Measurements from ENCODE around the gene SLX9. TPM values are rescaled to one million over a fixed set of nuclear protein-coding genes. Genes with fewer than 3 reads are reported as not detected.
"Not testable (repeated sequence)": the region's sequence is repeated elsewhere in the genome, so short reads cannot be mapped to it uniquely, and the experiment has no call there.

Gene SLX9
- total RNA-seq, 1 experiment from 2014 or later, result 42.9 TPM

- DNase-seq (ENCODE audit: low read depth), result no peak
- in situ Hi-C loops (cut with HindIII; ENCODE audit: low pct_unique_long_range_greater_than_20kb, low sequenced_read_pairs), result no loop called here
Measured at GRCh38 chr21:44912158-44912473, 27.7 kb upstream of the SLX9 start.

DNA sequence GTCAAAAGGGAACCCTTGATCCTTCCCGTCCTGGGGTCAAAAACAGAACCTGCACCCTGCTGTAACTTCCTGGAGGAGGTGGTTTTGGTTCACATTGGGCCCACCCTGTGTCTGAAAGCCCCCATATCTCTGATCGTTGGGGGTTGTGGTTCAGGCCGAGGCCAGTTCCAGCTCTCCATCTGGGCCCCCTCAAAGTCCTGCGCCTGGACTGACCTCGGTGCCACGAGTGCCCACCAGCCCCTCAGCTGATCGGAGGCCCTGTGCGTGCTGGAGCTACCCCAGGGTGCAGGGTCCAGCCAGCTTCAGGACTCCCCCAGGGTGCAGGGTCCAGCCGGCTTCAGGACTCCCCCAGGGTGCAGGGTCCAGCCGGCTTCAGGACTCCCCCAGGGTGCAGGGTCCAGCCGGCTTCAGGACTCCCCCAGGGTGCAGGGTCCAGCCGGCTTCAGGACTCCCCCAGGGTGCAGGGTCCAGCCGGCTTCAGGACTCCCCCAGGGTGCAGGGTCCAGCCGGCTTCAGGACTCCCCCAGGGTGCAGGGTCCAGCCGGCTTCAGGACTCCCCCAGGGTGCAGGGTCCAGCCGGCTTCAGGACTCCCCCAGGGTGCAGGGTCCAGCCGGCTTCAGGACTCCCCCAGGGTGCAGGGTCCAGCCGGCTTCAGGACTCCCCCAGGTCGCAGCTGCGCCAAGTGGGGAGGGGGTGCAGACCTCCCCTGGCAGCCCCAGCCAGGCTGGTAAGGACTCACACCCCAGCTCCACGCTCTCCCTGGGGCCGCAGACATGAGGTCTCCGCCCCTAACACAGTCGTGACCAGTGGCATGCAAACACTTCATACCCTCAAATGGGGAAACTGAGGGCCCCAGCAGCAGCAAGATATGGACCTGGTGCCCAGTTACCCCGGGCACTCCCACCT, 27.1 kb upstream of the SLX9 start:
- DNase-seq (ENCODE audit: low read depth); in situ Hi-C loops (cut with HindIII; ENCODE audit: low pct_unique_long_range_greater_than_20kb, low sequenced_read_pairs): not testable (repeated sequence)

DNA sequence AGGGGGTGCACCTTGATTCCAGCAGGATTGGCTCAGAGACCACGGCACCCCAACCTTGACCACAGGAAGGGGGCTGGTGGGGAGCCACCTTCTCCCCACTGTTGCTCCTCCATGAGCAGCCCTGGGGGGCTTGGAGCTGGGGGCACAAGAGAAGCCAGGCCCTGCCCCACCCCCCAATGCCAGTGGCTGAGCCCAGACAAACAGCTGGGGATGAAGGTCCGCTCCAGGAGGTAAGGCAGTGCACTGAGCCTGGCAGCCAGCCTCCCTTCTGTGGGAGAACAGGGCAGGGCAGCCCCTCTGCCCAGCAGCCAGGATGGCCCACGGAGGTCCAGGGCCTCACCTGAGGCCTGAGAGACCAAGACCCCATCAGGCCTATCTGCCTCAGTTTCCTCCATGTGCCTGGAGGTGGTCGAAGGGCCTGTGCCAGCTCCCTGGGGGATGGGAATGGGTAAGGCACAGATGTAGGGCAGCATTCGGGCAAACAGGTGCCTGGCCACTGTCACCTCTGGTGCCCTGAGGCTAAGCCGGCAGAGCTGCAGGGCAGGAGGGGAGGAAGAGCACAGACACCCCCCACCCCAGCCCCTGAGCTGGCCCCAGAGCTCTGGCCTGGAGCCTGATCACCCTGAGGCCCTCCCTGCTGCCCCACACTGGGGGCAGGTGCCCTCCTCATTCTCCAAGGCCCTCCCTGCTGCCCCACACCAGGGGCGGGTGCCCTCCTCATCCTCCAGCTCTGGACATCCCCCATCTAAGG, 26.2 kb upstream of the SLX9 start:
- in situ Hi-C loops (cut with HindIII; ENCODE audit: low pct_unique_long_range_greater_than_20kb, low sequenced_read_pairs), result no loop called here
- no peak for DNase-seq (ENCODE audit: low read depth)

DNA sequence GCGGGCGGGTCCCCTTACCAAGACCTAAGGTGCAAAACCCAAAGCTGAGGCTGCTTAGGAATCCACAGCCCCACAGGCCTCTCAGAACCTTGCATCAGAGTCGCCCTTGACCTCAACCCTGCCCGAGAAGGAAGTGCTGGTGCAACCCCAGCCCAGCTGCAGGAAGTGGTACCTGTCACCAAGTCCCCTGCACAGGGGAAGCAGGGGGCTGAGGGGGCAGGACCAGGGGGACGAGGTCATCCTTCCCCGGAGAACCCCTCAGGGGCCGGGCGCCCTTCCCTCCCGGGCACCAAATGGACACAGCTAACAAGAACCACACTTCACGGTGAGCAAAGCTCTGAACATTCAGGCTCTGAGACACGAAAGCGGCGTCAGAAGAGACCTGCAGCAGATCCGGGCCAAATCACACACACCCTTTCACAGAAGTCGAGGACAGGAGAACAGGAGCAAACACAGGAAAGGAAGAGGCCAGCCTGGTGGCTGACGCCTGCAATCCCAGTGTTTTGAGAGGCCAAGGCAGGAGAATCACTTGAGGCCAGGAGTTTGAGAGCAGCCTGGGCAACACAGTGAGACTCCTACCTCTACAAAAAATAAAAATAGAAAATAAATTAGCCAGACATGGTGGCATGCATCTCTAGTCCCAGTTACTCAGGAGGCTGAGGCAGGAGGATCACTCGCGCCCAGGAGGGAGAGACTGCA, 25.5 kb upstream of the SLX9 start:
- in situ Hi-C loops (cut with HindIII; ENCODE audit: low pct_unique_long_range_greater_than_20kb, low sequenced_read_pairs), result no loop called here
- DNase-seq (ENCODE audit: low read depth), result no peak

- in situ Hi-C loops (cut with HindIII; ENCODE audit: low pct_unique_long_range_greater_than_20kb, low sequenced_read_pairs), result no loop called here
- DNase-seq (ENCODE audit: low read depth), result no peak
Measured at GRCh38 chr21:44916965-44917364, 22.9 kb upstream of the SLX9 start.

GRCh38 chr21:44917446-44918106, 22.3 kb upstream of the SLX9 start:
- in situ Hi-C loops (cut with HindIII; ENCODE audit: low pct_unique_long_range_greater_than_20kb, low sequenced_read_pairs), result no loop called here
- no peak for DNase-seq (ENCODE audit: low read depth)

- no peak for DNase-seq (ENCODE audit: low read depth)
- in situ Hi-C loops (cut with HindIII; ENCODE audit: low pct_unique_long_range_greater_than_20kb, low sequenced_read_pairs), result no loop called here
Measured at GRCh38 chr21:44918107-44918470, 21.7 kb upstream of the SLX9 start.

- no peak for DNase-seq (ENCODE audit: low read depth)
- in situ Hi-C loops (cut with HindIII; ENCODE audit: low pct_unique_long_range_greater_than_20kb, low sequenced_read_pairs), result no loop called here
Measured at GRCh38 chr21:44918581-44919033, 21.2 kb upstream of the SLX9 start.

DNA sequence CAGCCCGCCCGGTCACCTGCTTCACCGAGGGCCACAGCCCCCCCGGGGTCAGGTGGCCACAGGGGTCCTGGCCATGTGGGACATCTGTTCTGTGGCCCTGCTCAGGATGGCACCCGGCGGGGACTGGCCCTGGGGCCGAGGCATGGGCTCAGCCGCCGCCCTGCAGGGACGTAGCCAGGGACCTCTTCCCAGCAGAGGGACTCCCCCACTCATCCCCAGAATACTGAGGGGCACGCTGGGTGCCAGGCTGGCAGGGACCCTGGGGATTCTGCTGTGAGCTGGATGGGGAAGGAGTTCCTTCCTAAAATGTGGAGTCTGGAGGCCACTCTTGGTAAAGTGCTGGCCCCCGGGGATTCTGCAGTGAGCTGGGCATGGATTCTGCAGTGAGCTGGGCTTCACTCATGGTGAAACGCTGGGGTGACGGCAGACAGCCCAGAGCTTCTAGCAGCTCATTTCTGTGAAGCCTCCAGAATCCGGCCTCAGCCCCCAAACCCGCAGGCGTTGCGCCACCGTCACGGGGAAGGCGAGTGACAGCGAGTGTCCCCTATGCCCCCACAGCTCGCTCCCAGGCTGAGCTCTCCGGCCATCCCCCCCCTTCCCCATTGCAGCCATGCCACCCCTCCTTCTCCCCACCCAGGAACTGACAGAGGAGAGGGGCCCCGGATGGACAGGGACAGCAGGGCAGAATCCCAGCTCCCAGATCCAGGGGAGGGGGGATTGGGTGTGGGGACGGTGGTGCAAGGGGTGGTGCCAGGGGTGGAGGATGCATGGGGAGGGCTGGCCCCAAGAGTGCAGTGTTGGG, 20.5 kb upstream of the SLX9 start:
- in situ Hi-C loops (cut with HindIII; ENCODE audit: low pct_unique_long_range_greater_than_20kb, low sequenced_read_pairs), result no loop called here

GRCh38 chr21:44919913-44920693, 19.7 kb upstream of the SLX9 start:
- in situ Hi-C loops (cut with HindIII; ENCODE audit: low pct_unique_long_range_greater_than_20kb, low sequenced_read_pairs), result no loop called here
- no peak for DNase-seq (ENCODE audit: low read depth)

More for the DNA sequence above, 20.5 kb upstream of the SLX9 start:
- DNase-seq (ENCODE audit: low read depth), result no peak

DNA sequence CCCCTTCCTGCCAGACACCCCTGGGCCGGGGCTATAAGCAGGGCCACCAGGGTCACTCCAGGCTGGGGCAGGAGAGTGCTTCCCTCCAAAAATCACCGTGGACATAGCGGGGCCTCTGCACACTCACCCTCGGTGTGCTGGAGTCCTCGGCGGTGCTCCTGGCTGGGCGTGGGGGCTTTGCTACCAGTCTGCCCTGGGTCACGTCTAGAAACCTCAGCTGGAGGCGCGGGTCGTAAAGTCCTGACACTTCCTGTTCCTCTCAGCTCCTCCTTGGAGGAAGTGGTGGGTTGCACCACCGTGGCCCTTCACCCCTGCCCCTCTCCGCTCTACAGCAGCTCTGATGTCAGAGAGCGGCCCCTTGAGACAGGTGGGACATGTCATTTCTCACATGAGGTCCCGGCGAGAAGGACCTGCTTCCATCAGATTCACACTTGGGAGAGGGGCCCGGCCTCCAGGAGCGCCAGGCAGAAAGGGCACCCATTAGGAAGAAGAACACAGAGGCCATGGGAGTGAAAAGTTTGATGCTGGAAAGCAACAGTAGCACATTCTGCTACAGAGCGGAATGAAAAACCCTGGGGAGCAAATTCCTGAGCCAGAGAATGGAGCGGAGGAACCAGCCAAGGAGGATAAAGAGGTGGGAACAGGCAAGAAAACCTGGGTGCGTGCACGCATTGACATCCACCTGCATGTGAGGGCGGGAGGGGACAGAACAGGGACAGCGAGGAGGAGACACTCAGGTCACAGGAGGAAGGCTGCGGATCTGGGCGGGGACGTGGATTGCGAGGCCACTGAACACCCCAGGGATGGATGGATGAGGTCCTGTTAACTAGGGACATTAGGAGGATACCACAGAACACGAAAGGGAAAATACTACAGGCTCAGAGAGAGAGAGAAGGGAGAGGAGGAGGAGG, 18.9 kb upstream of the SLX9 start, which contains the start of gene ITGB2:
Gene ITGB2 (minus strand): TSS at position 206 of the 911 bp plus-strand sequence. CDS start 10,117 bp downstream, outside the sequence.
- no peak for DNase-seq (ENCODE audit: low read depth)
- in situ Hi-C loops (cut with HindIII; ENCODE audit: low pct_unique_long_range_greater_than_20kb, low sequenced_read_pairs), result no loop called here

DNA sequence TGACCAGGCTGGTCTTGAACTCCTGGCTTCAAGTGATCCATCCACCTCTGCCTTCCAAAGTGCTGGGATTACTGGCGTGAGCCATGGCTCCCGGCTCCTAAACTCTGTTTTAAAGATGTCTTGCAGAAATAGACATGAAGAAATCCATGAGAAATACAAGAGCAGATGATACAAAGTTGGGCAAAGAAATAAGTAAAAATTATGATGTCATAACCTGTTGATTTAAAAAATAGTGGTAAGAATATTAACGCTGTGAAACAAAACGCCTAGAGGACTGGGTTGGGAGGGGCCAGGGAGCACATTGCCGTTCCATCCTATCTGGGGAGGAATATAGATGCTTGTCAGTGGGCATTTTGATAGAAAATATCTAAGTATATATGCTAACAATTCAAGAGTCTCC, 17.9 kb upstream of the SLX9 start:
- no peak for DNase-seq (ENCODE audit: low read depth)
- in situ Hi-C loops (cut with HindIII; ENCODE audit: low pct_unique_long_range_greater_than_20kb, low sequenced_read_pairs), result no loop called here

DNA sequence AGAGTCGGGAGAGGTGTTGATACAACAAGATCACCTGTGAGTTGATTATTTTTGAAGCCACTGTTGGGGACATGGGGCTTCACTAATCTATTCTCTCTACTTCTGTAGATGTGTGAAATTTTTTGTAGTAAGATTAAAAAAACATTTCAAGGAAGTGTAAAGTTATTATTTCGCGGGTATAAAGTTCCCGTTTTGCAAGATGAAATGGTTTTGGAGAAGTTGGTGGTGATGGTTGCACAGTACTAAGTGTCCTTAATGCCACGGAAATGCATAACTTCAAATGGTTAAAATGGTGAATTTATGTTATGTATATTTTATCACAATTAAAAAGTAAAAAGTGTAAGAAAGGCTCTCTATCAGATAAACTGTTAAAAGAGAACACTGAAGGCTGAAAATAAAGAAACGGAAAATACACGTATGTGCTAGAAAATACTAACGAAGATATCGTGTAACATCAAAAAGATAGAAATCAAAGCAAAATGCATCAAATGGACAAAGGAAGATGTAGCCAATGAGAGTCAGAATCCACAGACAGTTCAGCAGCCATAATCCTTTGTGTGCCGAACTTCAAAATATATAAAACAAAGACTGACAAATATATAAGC, 16.2 kb upstream of the SLX9 start:
- in situ Hi-C loops (cut with HindIII; ENCODE audit: low pct_unique_long_range_greater_than_20kb, low sequenced_read_pairs), result no loop called here
- DNase-seq (ENCODE audit: low read depth), result no peak

- in situ Hi-C loops (cut with HindIII; ENCODE audit: low pct_unique_long_range_greater_than_20kb, low sequenced_read_pairs), result no loop called here
- DNase-seq (ENCODE audit: low read depth), result peak; percentile 17
Measured at GRCh38 chr21:44924606-44925377, 15.0 kb upstream of the SLX9 start.

DNA sequence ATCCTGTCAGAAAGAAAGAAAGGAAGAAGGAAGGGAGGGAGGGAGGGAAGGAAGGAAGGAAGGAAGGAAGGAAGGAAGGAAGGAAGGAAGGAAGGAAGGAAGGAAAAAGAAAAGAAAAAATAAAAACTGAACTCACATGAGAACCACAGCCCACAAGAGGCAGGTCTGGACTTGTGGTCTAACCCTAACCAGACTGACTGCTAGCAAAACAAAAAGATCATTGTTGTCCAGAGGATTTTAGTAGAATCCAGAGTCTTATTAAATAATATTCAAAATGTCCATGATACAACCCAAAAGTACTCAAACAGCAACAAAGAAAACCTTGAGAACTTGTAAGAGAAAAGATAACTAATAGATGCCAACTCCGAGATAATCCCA, 14.5 kb upstream of the SLX9 start:
- in situ Hi-C loops (cut with HindIII; ENCODE audit: low pct_unique_long_range_greater_than_20kb, low sequenced_read_pairs), result no loop called here
- no peak for DNase-seq (ENCODE audit: low read depth)
